HG02623 (cell line): Measurements from ENCODE around the gene ID3.

ENCODE experiments used
- ATAC-seq: cut with Tn5 transposase; IDR thresholded peaks from one replicate; pipeline ENCODE4 v1.9.1; 2021; ENCODE audit warnings: moderate library complexity; ENCODE audit not compliant: unreplicated experiment

ID3 gene

GRCh38 chr1:23566304-23566703 lies 7.0 kb upstream of the ID3 start:
- ATAC-seq: no peak

GRCh38 chr1:23565776-23566175 lies 6.5 kb upstream of the ID3 start:
- ATAC-seq: no peak

DNA sequence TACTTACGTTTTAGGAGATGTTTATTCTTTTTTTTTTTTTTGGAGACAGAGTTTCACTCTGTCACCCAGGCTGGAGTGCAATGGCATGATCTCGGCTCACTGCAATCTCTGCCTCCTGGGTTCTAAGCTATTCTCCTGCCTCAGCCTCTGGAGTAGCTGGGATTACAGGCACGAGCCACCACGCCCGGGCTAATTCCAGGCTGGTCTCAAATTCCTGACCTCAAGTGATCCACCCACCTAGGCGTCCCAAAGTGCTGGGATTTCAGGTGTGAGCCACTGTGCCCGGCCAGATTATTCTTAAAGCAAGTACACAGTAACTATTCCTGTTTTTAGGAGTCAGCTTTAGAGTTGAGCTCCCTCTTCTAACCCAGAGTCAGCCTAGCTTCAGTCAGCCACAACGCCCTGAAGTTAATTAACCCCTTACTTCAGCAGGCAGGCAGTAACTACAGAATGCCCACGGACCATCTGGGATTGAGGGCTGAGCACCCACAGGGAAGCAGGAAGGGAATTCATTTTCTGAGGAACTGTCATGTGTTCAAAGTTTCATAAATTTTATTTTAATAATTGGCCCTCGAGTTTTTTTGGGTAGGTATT lies 5.3 kb upstream of the ID3 start:
- ATAC-seq: no peak

GRCh38 chr1:23563755-23564374 lies 4.6 kb upstream of the ID3 start:
- no peak for ATAC-seq

DNA sequence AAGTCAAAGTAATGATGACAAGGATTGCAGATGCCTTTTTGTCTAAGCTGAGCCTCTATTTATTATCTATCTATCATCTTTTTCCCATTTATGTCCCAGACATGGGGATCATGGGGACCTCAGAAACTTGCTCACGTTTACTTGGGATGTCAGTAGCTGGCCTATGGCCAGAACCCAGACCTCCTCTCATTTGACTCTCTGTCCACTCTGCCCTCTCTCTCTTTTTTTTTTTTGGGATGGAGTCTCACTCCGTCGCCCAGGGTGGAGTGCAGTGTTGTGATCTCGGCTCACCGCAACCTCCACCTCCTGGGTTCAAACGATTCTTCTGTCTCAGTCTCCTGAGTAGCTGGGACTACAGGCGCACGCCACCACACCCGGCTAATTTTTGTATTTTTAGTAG lies 3.7 kb upstream of the ID3 start:
- no peak for ATAC-seq

GRCh38 chr1:23562137-23562876 lies 3.0 kb upstream of the ID3 start:
- no peak for ATAC-seq

DNA sequence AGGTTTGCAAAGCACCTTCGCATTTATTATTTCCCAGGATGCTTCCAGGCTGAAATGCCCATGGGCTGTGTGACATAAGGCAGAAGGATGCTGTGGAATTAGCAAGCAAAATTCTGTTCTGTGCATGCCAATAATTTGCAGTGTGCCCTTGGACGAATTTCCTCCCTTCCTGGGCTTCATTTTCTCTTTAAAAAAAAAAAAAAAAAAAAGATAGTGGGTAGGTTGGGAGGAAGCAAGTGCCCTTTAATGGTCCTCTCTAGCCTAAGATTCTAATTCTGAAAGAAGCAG lies 2.5 kb upstream of the ID3 start:
- ATAC-seq: no peak

DNA sequence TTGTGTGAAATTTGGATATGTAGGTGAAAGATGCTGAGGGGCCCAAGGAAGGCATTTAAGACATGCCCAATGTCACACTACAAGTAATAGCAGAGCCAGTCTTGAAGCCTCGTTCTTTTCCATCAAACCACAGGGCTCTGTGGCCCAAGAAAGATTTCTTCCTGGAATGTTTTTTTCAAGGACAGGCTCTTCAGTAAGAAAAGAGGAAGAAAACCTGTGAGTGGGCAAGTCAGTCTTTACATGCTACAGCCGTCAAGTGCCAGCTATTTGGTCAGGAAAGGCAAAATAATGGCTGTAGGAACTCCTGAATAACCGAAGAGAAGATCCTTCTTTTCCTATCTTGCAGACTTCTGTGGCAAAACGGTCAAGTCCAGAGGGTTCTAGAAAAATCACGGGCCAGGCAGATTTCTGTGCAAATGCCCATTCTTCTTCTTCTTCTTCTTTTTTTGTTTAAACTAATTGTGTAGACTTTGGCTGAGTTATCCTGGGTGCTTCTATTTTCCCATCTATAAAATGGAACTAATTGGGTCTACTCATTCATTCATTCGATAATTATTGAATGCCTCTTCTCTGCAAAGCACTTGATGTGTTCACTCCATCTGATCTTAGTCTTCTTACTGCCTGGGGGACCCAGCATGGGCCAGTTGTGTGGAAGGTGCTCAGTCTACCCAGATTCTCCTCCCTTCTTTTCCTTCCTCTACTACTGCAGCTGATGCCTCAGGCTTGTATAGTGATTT lies 1.9 kb upstream of the ID3 start:
- ATAC-seq: no peak

GRCh38 chr1:23559985-23560741 lies 862 bp upstream of the ID3 start:
- ATAC-seq: no peak

DNA sequence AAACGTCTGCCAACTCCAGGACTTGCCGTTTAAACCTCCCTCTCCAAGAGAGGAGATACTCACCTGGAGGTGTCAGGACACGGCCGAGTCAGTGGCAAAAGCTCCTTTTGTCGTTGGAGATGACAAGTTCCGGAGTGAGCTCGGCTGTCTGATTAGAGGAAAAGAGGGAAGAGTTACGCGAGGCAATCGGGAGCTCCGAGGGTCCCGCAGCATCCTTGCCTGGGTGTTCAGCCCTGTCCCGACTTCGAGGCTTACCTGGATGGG lies 497 bp downstream of the ID3 start:
- no peak for ATAC-seq

- no peak for ATAC-seq
Measured at GRCh38 chr1:23558140-23558871, 995 bp downstream of the ID3 start.

DNA sequence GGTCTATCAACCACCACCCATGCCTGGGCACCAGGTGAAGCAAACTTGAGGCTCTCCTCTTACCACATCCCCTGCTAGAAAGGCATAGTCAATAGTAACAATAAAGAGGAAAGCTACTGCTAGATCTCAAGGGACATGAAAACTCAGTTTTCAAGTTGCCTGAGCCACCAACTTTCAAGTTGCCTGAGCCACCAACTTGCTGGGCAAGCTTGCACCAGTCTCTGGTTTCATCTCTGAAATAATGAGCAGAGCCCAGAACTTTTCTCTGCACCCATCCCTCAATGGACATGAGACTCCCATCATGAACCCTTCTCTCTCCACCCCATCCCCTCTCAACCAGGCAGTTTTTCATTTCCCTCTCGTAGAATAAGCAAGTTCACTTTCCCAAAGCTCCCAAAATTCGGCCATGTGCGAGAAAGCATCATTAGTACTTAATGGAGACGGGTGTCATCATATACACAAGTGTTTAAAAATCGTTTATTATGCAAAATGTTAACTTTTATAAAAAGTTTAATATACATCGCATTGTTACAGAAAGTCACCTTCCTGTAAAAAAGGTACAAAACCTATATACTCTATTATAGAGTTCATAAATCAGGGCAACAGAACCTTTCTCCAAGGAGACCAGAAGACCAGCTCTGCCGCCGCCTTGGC lies 1.7 kb downstream of the ID3 start:
- no peak for ATAC-seq

- no peak for ATAC-seq
Measured at GRCh38 chr1:23556635-23557470, 2.4 kb downstream of the ID3 start.

GRCh38 chr1:23555986-23556634 lies 3.2 kb downstream of the ID3 start:
- ATAC-seq: no peak

- no peak for ATAC-seq
Measured at GRCh38 chr1:23555270-23555985, 3.9 kb downstream of the ID3 start.

- peak; percentile 41 for ATAC-seq
Measured at GRCh38 chr1:23554481-23555269, 4.6 kb downstream of the ID3 start.

DNA sequence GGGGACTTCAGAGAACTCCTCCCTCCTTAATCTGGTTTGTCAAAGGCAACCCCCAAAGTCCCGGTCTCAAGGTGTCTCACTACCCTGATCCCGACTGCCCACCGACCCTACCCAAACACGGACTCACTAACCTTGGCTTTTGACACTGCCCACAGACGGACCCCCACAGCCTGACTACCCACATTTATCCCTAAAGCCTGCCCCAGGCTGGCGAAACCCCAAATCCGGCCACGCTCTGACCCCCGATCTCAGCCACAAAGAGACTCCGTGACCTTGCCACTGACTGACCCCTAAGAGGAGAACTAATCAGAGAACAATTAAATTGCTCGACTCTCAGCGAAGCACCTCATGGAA lies 5.2 kb downstream of the ID3 start:
- ATAC-seq: no peak
